Ovary (tissue), 3 donors: ENCODE data around the gene SLC25A41.

Experiments used
- EP300 ChIP-seq: sonication (generic); formaldehyde crosslinking; IDR thresholded peaks from one replicate; pipeline ENCODE4 v1.6.1; 2017; ENCODE audit warnings: antibody characterized with exemption
- TF ChIP-seq, protein P1 (sequence below), 3 donors: fragments of 450-650 bp in 2 of 3; fragments of 200-600 bp in 1 of 3; IDR thresholded peaks; one replicate each; pipeline versions ENCODE4 v1.5.1 to v1.8.0; 2016 to 2022; ENCODE audit warnings: antibody characterized with exemption in 3 of 3, mild to moderate bottlenecking in 1 of 3
- donor health status: DM: no; HTN: no; CAD: no.

DNA sequence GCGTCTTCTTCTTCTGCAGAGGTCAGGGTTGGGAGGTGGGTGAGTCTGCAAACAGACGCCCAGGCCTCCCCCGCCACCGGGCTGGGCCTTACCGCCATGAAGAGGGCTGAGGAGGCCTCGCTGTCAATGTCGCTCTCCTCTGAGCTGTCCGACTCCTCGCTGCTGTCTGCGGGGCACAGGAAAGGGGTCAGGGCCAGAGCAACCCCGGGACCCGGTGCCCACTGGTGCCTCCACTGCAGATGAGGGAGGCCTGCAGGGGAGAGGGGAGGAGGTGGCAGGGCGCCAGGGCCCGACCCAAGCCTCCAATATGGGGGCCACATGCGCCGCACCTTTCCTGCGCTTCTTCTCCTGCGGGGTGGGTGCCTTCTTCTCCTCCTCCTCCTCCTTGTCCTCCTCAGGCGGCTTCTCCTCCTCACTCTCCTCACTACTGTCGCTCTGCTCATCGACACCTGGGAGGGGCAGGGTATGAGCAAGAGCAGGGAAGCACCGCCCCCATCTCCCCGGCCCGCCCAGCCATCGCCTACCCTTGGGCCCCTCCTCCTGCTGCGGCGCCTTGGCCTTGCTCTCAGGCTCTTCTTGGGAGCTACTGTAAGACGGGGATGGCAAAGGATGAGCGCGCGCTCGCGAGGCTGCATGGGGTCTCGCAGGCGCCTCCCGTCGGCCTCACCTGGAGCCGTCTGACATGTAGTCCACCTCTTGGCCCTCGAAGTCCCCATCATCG lies 52.4 kb downstream of the SLC25A41 start:
- TF ChIP-seq, protein P1, sequence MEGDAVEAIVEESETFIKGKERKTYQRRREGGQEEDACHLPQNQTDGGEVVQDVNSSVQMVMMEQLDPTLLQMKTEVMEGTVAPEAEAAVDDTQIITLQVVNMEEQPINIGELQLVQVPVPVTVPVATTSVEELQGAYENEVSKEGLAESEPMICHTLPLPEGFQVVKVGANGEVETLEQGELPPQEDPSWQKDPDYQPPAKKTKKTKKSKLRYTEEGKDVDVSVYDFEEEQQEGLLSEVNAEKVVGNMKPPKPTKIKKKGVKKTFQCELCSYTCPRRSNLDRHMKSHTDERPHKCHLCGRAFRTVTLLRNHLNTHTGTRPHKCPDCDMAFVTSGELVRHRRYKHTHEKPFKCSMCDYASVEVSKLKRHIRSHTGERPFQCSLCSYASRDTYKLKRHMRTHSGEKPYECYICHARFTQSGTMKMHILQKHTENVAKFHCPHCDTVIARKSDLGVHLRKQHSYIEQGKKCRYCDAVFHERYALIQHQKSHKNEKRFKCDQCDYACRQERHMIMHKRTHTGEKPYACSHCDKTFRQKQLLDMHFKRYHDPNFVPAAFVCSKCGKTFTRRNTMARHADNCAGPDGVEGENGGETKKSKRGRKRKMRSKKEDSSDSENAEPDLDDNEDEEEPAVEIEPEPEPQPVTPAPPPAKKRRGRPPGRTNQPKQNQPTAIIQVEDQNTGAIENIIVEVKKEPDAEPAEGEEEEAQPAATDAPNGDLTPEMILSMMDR (IDR thresholded peaks at IDR 0.05): no peak
- no peak for TF ChIP-seq EP300
